Measurements from ENCODE around the gene WDR20.

- TF ChIP-seq POLR2A (IDR thresholded peaks at IDR 0.05; ENCODE audit: low read depth, low read length) (no peak), SPI1 (IDR thresholded peaks at IDR 0.05; ENCODE audit: borderline replicate concordance, insufficient read depth, low read depth, low read length) (no peak), E4F1 (IDR thresholded peaks at IDR 0.05; ENCODE audit: borderline replicate concordance, partially characterized antibody) (no peak), CTCF (IDR thresholded peaks at IDR 0.05 in 2 of 3, conservative IDR thresholded peaks at IDR 0.05 in 1 of 3; ENCODE audit: control insufficient read depth in 2 of 3, extremely low read depth in 1 of 3, insufficient read depth in 1 of 3, low read depth in 3 of 3, low read length in 3 of 3) (no peak), EZH2 (IDR thresholded peaks at IDR 0.05; ENCODE audit: borderline replicate concordance, control insufficient read depth, low read depth, low read length) (no peak), YY1 (IDR thresholded peaks at IDR 0.05; ENCODE audit: low read depth, low read length) (no peak), ZNF622 (IDR thresholded peaks at IDR 0.05) (no peak), NFYB (IDR thresholded peaks at IDR 0.05; ENCODE audit: insufficient read depth, low read depth, low read length) (no peak), MAX (IDR thresholded peaks at IDR 0.05; ENCODE audit: low read depth, low read length) (no peak)
Measured at GRCh38 chr14:102225936-102226335, 86.2 kb downstream of the WDR20 start.

All from GM12878 (cell line).